GM10248 (cell line): ENCODE data around the gene NUFIP2.

Source experiments
- CTCF ChIA-PET: fragments of 300-600 bp; sonication (Branson Sonifier 250); formaldehyde crosslinking; extraction: SDS; loops from one replicate; lab custom pipeline; 2021; ENCODE audit warnings: antibody characterized with exemption; lab: Yijun Ruan, JAX
- POLR2A ChIA-PET: fragments of 350-650 bp; sonication (Branson Sonifier 250); formaldehyde crosslinking; extraction: SDS; loops from one replicate; lab custom pipeline; 2020; ENCODE audit warnings: antibody characterized with exemption; lab: Yijun Ruan, JAX
- DNase-seq: peaks from one replicate; pipeline ENCODE4 v3.0.0; 2012; ENCODE audit errors: extremely low spot score
- CTCF ChIP-seq: IDR thresholded peaks from 2 replicates; pipeline ENCODE4 v1.5.1; 2012; ENCODE audit warnings: mild to moderate bottlenecking, low read depth; ENCODE audit errors: extremely low read depth, missing control alignments, control extremely low read depth

The NUFIP2 gene

GRCh38 chr17:29212094-29212631 lies 81.8 kb downstream of the NUFIP2 start:
- ChIA-PET POLR2A (no interaction called here), CTCF (interaction anchor here (1.0 to 15.3 kb wide), 8 partner anchors 7 to 88 kb away, joined by 4 to 298 read pairs (median 7); partner anchors contain the start of gene MYO18A)
- TF ChIP-seq CTCF, result no peak
- no peak for DNase-seq

- POLR2A ChIA-PET, result no interaction called here
- CTCF ChIA-PET, result interaction anchor here (1.2 to 15.3 kb wide), 6 partner anchors 9 to 87 kb away, joined by 3 to 298 read pairs (median 11); partner anchors contain the start of gene MYO18A
- no peak for TF ChIP-seq CTCF
- DNase-seq, result no peak
Measured at GRCh38 chr17:29210879-29211278, 83.1 kb downstream of the NUFIP2 start.

- ChIA-PET POLR2A (interaction anchor here (0.7 kb wide), 1 partner anchor 9 kb away, joined by 3 read pairs; no protein-coding TSS in a partner anchor), CTCF (interaction anchor here (0.9 to 15.3 kb wide), 3 partner anchors 11 to 60 kb away, joined by 3 to 298 read pairs (median 37); no protein-coding TSS in a partner anchor)
- no peak for TF ChIP-seq CTCF
- DNase-seq, result no peak
Measured at GRCh38 chr17:29209073-29209472, 84.9 kb downstream of the NUFIP2 start.

- ChIA-PET POLR2A (no interaction called here), CTCF (interaction anchor here (1.1 to 15.3 kb wide), 9 partner anchors 8 to 84 kb away, joined by 3 to 298 read pairs (median 4); partner anchors contain the start of gene MYO18A)
- DNase-seq, result no peak
- TF ChIP-seq CTCF, result no peak
Measured at GRCh38 chr17:29207975-29208374, 86.0 kb downstream of the NUFIP2 start.
